ENCODE measurements around the gene PARD3.

Gene PARD3

DNA sequence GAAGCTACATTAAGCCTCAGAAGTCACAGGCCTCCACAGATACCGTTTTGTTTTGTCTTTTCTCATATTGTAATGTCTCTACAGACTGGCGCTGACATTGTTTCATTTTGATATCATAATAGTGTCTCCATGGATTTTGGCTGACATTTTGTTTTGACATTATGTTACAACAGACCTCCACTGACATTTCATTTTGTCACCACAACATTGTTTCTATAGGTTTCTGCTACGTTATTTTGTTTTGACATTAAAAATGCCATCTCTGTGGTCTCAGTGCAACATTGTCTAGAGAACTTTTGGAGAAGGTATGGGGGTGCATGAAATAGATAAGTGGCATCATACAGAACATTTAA is 666.8 kb downstream of the PARD3 start:
- TF ChIP-seq, protein P1, sequence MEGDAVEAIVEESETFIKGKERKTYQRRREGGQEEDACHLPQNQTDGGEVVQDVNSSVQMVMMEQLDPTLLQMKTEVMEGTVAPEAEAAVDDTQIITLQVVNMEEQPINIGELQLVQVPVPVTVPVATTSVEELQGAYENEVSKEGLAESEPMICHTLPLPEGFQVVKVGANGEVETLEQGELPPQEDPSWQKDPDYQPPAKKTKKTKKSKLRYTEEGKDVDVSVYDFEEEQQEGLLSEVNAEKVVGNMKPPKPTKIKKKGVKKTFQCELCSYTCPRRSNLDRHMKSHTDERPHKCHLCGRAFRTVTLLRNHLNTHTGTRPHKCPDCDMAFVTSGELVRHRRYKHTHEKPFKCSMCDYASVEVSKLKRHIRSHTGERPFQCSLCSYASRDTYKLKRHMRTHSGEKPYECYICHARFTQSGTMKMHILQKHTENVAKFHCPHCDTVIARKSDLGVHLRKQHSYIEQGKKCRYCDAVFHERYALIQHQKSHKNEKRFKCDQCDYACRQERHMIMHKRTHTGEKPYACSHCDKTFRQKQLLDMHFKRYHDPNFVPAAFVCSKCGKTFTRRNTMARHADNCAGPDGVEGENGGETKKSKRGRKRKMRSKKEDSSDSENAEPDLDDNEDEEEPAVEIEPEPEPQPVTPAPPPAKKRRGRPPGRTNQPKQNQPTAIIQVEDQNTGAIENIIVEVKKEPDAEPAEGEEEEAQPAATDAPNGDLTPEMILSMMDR (conservative IDR thresholded peaks at IDR 0.05; ENCODE audit: control insufficient read depth, insufficient read depth, low read depth, low read length) = no peak
- DNase-seq (ENCODE audit: low read depth) = no peak
- no peak overlapping the region for H3K4me3 ChIP-seq (ENCODE audit: control insufficient read depth, low read depth, low read length)

DNA sequence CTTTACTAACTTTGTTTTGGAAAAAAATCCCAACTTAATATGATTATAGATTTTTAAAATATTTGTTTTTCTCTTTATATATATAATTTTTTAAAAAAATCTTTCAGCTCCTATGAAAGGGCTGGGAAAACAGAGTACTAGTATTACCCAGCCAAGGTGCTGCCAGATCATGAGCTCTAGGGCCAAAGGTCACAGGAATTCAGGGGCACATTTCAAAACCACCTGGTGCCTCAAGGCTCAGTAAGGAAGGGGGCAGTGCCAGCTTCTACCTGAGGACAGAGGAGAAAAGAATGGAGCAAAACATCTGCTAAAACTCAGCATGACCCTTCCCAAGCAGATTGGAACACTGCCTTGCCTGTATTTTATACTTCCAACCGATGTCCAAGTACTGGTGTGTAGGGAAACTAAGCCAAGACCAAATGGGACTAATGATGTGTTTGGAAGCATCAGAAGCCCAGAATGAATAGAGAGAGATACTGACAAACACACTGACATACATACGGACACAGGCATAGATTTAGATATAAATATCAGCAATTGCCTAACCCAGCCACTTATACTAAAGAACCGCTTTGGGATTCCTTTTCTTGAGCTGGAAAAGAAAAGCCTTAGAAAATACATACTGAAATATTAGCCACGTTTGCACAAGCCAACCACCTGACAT is 667.3 kb downstream of the PARD3 start:
- TF ChIP-seq, protein P1 (conservative IDR thresholded peaks at IDR 0.05; ENCODE audit: control insufficient read depth, insufficient read depth, low read depth, low read length) = no peak
- DNase-seq (ENCODE audit: low read depth) = no peak
- H3K4me3 ChIP-seq (ENCODE audit: control insufficient read depth, low read depth, low read length) = no peak overlapping the region

DNA sequence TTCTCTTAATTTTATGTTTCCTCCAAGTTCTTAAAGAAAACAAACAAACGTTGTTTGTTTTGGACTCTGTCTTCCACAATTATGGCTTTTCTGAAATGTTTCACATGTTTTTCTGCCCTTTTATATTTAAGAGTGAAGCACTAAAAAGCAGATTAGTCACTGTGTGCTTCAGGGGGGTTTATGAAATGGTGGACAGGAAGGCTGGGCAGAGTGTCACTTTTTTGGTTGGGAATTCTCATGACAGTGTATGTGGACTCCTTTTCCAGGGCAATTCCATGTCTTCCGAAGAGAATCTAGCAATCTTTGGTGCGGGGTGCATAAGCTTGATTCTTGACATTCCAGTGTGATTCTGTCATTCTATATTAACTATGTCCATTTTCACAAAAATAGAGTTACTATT is 669.4 kb downstream of the PARD3 start:
- TF ChIP-seq, protein P1 (conservative IDR thresholded peaks at IDR 0.05; ENCODE audit: control insufficient read depth, insufficient read depth, low read depth, low read length) = no peak
- no peak overlapping the region for H3K4me3 ChIP-seq (ENCODE audit: control insufficient read depth, low read depth, low read length)

DNA sequence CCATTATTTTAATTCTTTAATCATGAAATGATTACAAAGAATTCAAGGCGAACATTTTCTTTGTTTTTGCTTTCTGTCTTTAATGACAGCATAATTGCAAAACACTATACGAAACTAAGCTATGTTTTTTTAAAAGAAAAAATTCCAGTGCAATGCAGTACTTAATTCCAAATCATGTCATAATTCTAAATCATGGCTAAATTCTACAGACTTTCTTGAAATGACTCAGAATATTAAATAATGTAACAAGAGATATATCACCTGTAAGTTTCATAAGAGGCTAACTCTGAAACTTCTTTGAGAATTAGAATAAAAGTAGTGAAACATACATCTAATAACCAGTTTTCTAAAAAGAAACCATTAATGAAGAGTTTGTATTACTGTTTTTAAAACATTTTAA is 671.6 kb downstream of the PARD3 start:
- H3K4me3 ChIP-seq (ENCODE audit: control insufficient read depth, low read depth, low read length) = no peak overlapping the region
- TF ChIP-seq, protein P1 (conservative IDR thresholded peaks at IDR 0.05; ENCODE audit: control insufficient read depth, insufficient read depth, low read depth, low read length) = no peak
- no peak for DNase-seq (ENCODE audit: low read depth)

More for the DNA sequence above, 669.4 kb downstream of the PARD3 start:
- no peak for DNase-seq (ENCODE audit: low read depth)

DNA sequence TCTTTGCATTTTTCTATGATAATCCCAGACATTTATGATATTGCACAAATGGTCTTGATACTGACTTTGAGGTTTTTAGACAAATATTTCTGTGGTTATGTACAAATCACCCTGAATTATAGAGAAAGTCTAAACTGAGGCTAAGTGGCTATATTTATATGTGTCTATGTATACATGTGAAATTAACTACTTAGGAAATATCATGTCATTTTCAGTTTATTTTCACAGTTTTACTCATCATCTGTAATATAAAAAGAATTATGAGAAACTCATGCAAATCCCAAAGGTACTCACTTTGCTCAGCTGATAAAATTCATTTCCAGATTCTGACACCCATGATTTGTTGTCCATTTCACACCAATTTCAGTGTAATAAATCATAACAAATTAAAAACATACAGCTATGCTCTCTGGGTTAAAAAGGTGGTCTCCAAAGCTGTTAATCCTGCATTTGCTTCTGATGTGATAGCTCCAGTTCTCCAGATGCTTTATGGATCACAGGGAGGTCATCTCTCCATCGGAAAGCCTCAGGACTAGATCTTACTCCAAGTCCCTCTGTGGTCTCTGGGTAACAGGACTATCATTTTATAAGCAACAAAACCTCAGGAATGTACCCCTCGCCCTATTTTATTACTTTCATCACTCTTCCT is 673.9 kb downstream of the PARD3 start:
- TF ChIP-seq, protein P1 (conservative IDR thresholded peaks at IDR 0.05; ENCODE audit: control insufficient read depth, insufficient read depth, low read depth, low read length) = no peak
- DNase-seq (ENCODE audit: low read depth) = no peak
- no peak overlapping the region for H3K4me3 ChIP-seq (ENCODE audit: control insufficient read depth, low read depth, low read length)

DNA sequence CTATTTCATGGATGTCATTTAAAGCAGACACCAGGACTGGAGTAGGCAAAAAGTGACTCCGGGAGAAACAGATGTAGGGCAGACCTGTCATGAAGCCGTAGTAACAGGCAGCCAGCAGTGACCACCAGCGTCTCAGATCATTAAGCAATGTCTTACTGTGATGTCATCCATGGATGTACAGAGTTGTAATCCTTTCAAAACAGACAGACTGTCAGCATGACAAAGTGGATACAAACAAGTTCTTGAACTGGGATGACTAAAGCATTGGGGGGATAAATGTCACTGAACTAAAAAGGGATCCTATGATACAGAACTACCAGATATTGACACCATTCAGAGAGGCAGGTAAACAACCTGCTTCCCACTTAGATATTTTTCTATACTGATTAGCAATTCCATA is 675.5 kb downstream of the PARD3 start:
- no peak overlapping the region for H3K4me3 ChIP-seq (ENCODE audit: control insufficient read depth, low read depth, low read length)
- DNase-seq (ENCODE audit: low read depth) = peak; percentile 74
- TF ChIP-seq, protein P1 (conservative IDR thresholded peaks at IDR 0.05; ENCODE audit: control insufficient read depth, insufficient read depth, low read depth, low read length) = no peak

Measured in fibroblast of mammary gland (primary cell).